OCI-LY7 (cell line): ENCODE measurements around the gene STXBP5. TPM values are rescaled to one million over a fixed set of nuclear protein-coding genes. Genes with fewer than 3 reads are reported as not detected.

Source experiments
- BruUV-seq: library from RNA; stranded (reverse); fragments of 400-500 nt; replicated peaks from 2 replicates; lab custom pipeline; 2021; lab: Mats Ljungman, UMichigan
- CTCF ChIA-PET: fragments of 300-600 bp; sonication (Branson Sonifier 250); formaldehyde crosslinking; loops from one replicate; lab custom pipeline; 2022; ENCODE audit warnings: antibody characterized with exemption; ENCODE audit not compliant: unreplicated experiment; lab: Charles Lee
- POLR2A ChIA-PET: fragments of 300-600 bp; sonication (Branson Sonifier 250); formaldehyde crosslinking; loops from one replicate; lab custom pipeline; 2022; ENCODE audit warnings: antibody characterized with exemption; lab: Charles Lee
- DNase-seq: peaks from one replicate; pipeline ENCODE4 v3.0.0-alpha.2; 2015; ENCODE audit warnings: low spot score
- H2AFZ ChIP-seq: fragments of 200-600 bp; sonication (generic), shearing (Covaris generic); 2 replicates; pipeline ENCODE4 v1.6.1; 2014; ENCODE audit warnings: mild to moderate bottlenecking, antibody characterized with exemption, low read length, moderate library complexity
- H3K27ac ChIP-seq: fragments of 200-600 bp; sonication (generic); 2 replicates; pipeline ENCODE4 v1.5.1; 2014; ENCODE audit warnings: mixed run types, low read depth, mild to moderate bottlenecking, moderate library complexity, low read length, inconsistent platforms; ENCODE audit not compliant: poor library complexity, severe bottlenecking
- H3K36me3 ChIP-seq: fragments of 200-600 bp; sonication (generic); 2 replicates; pipeline ENCODE4 v1.6.1; 2014; ENCODE audit warnings: mild to moderate bottlenecking, antibody characterized with exemption, low read length, moderate library complexity, mixed read lengths; ENCODE audit not compliant: insufficient read depth
- H3K4me1 ChIP-seq: fragments of 200-600 bp; sonication (generic); 2 replicates; pipeline ENCODE4 v1.5.1; 2014; ENCODE audit warnings: mild to moderate bottlenecking, low read length; ENCODE audit not compliant: insufficient read depth, poor library complexity, severe bottlenecking
- H3K4me2 ChIP-seq: fragments of 200-600 bp; sonication (generic); 2 replicates; pipeline ENCODE4 v1.6.1; 2014; ENCODE audit warnings: mild to moderate bottlenecking, low read length
- H3K4me3 ChIP-seq: fragments of 200-600 bp; sonication (generic); 2 replicates; pipeline ENCODE4 v1.5.1; 2014; ENCODE audit warnings: mild to moderate bottlenecking, low read depth, low read length; ENCODE audit not compliant: poor library complexity, severe bottlenecking
- H3K79me2 ChIP-seq: fragments of 200-600 bp; sonication (generic); 2 replicates; pipeline ENCODE4 v1.6.1; 2016; ENCODE audit warnings: low read depth, mild to moderate bottlenecking, low read length, moderate library complexity, mixed read lengths; ENCODE audit not compliant: insufficient read depth
- H3K9me2 ChIP-seq: fragments of 200-600 bp; sonication (generic); 2 replicates; pipeline ENCODE4 v1.6.1; 2016; ENCODE audit warnings: mild to moderate bottlenecking, low read length, mixed read lengths; ENCODE audit not compliant: insufficient read depth
- H3K9me3 ChIP-seq: fragments of 200-600 bp; sonication (generic); 2 replicates; pipeline ENCODE4 v1.6.1; 2014; ENCODE audit warnings: mild to moderate bottlenecking, mixed run types, low read length, mixed read lengths
- H4K20me1 ChIP-seq: fragments of 200-600 bp; sonication (generic); 2 replicates; pipeline ENCODE4 v1.6.1; 2014; ENCODE audit warnings: mild to moderate bottlenecking, antibody characterized with exemption, low read length, moderate library complexity, mixed read lengths; ENCODE audit not compliant: insufficient read depth
- EZH2phosphoT487 ChIP-seq: fragments of 200-600 bp; sonication (generic); IDR thresholded peaks from 2 replicates; pipeline ENCODE4 v1.6.1; 2018; ENCODE audit warnings: low read depth, borderline replicate concordance, mild to moderate bottlenecking, mixed run types, antibody characterized with exemption, low read length, moderate library complexity, mixed read lengths
- intact Hi-C: fragments of 100-400 bp; cut with micrococcal nuclease; formaldehyde crosslinking; loops from one replicate; pipeline ENCODE4 v1.10.0; 2022; ENCODE audit not compliant: unreplicated experiment
- total RNA-seq, 2 experiments: library from RNA; depleted of rRNA in 1 of 2; stranded (reverse); fragments of >200 nt in 1 of 2; shearing (Covaris generic) in 1 of 2; gene quantifications; 2 replicates each; pipeline ENCODE4 v1.2.3, GENCODE V29; 2014 to 2022
- TF ChIP-seq, protein P1 (sequence below): fragments of 200-600 bp; sonication (generic); conservative IDR thresholded peaks from 2 replicates; pipeline ENCODE4 v1.5.1; 2014; ENCODE audit warnings: mild to moderate bottlenecking, antibody characterized with exemption, low read length, moderate library complexity, mixed read lengths

Gene STXBP5
- total RNA-seq, 2 experiments from 2014 or later, result 12.3 to 15.4 TPM

DNA sequence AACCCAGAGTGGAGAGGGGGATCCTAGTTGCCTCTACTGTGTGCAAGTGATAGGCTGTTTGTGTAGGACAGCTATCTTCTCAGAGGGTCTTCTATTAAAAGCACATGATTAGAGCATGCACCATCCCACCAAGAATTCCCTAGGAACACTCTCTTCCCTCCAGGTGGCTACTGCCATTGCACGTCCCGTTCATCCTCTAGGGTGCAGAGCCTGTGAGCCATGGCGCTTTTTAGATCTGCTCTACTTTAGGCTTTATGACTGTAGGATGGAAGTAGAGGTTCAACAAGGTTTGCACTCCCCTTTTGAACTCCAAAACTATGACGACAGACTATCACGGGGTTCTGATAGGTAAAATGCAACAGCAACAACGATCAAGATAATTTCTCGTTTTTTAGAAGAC, 213.7 kb downstream of the STXBP5 start:
- no peak for DNase-seq
- ChIA-PET CTCF (no interaction called here), POLR2A (no interaction called here)
- H3K4me3 ChIP-seq, result no peak overlapping the region
- intact Hi-C loops, result no loop called here
- no TSS peak for BruUV-seq
- H3K9me2 ChIP-seq, result no peaks in the 10 kb centered on the region
- H3K36me3 ChIP-seq, result no peaks in the 10 kb centered on the region
- no peak overlapping the region for H3K4me2 ChIP-seq
- H3K4me1 ChIP-seq, result no peaks in the 10 kb centered on the region
- no peak for TF ChIP-seq EZH2phosphoT487
- TF ChIP-seq, protein P1, sequence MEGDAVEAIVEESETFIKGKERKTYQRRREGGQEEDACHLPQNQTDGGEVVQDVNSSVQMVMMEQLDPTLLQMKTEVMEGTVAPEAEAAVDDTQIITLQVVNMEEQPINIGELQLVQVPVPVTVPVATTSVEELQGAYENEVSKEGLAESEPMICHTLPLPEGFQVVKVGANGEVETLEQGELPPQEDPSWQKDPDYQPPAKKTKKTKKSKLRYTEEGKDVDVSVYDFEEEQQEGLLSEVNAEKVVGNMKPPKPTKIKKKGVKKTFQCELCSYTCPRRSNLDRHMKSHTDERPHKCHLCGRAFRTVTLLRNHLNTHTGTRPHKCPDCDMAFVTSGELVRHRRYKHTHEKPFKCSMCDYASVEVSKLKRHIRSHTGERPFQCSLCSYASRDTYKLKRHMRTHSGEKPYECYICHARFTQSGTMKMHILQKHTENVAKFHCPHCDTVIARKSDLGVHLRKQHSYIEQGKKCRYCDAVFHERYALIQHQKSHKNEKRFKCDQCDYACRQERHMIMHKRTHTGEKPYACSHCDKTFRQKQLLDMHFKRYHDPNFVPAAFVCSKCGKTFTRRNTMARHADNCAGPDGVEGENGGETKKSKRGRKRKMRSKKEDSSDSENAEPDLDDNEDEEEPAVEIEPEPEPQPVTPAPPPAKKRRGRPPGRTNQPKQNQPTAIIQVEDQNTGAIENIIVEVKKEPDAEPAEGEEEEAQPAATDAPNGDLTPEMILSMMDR, result no peak
- H4K20me1 ChIP-seq, result no peaks in the 10 kb centered on the region
- no peak overlapping the region for H3K27ac ChIP-seq
- H2AFZ ChIP-seq, result no peak overlapping the region
- H3K79me2 ChIP-seq, result no peaks in the 10 kb centered on the region
- H3K9me3 ChIP-seq, result no peaks in the 10 kb centered on the region

DNA sequence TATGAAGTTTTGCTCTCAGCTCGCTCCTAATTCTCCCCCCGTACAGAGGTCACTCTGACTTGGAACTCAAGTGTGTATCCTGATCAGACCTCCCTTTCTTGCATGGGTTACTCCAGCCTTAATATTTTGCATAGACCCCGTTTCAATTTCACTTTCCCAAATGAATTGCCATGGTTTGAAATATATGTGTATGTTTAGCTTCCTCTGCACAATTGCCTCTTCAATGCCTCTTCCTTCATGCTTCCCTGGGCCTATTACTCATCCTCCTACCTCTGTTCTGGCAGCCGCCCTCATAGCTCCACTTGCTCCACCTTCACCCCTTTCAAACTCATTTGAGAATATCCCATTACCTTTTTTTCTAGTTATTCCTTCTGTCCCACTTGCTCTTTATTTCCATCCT, 214.3 kb downstream of the STXBP5 start:
- CTCF ChIA-PET, result no interaction called here
- H3K36me3 ChIP-seq, result no peaks in the 10 kb centered on the region
- H3K27ac ChIP-seq, result no peak overlapping the region
- no peak for DNase-seq
- intact Hi-C loops, result no loop called here
- TF ChIP-seq, protein P1, result no peak
- no peak for TF ChIP-seq EZH2phosphoT487
- H3K4me3 ChIP-seq, result no peak overlapping the region
- H3K4me2 ChIP-seq, result no peak overlapping the region
- H3K79me2 ChIP-seq, result no peaks in the 10 kb centered on the region
- no peaks in the 10 kb centered on the region for H3K9me3 ChIP-seq
- BruUV-seq, result no TSS peak
- POLR2A ChIA-PET, result interaction anchor here (0.7 kb wide), 1 partner anchor 369 kb away, joined by 3 read pairs; no protein-coding TSS in a partner anchor
- no peak overlapping the region for H2AFZ ChIP-seq
- no peaks in the 10 kb centered on the region for H3K9me2 ChIP-seq
- H4K20me1 ChIP-seq, result no peaks in the 10 kb centered on the region
- H3K4me1 ChIP-seq, result no peaks in the 10 kb centered on the region

DNA sequence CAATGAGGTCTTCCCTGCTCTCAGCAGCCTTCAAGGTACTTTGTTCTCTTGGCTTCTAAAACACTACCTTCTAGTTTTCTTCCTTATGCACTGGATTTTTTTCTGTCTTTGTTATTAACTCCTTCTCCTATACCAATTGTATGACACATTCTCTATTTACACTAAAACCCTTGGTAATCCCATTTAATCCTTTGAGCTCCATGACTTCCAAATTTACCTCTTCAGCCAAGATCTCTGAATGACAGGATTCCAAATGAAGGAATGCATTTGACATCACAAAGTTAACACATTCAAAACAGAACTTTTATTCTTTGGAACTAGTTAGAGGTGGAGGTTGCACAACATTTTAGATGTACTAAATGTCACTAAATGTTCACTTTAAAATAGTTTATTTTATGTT, 217.7 kb downstream of the STXBP5 start:
- no peaks in the 10 kb centered on the region for H4K20me1 ChIP-seq
- CTCF ChIA-PET, result no interaction called here

More for the DNA sequence above, 217.7 kb downstream of the STXBP5 start:
- Histone ChIP-seq H3K9me2 (no peaks in the 10 kb centered on the region), H3K9me3 (no peaks in the 10 kb centered on the region), H3K36me3 (no peaks in the 10 kb centered on the region), H3K4me1 (no peaks in the 10 kb centered on the region), H3K27ac (no peak overlapping the region), H3K4me2 (no peak overlapping the region), H2AFZ (no peak overlapping the region), H3K79me2 (no peaks in the 10 kb centered on the region), H3K4me3 (no peak overlapping the region)
- BruUV-seq, result no TSS peak
- TF ChIP-seq, protein P1, result no peak
- TF ChIP-seq EZH2phosphoT487, result no peak
- intact Hi-C loops, result no loop called here
- POLR2A ChIA-PET, result interaction anchor here (1.0 kb wide), 1 partner anchor 26 kb away, joined by 3 read pairs; no protein-coding TSS in a partner anchor
- no peak for DNase-seq
